ENCODE data around the gene FAM50A. TPM values are rescaled to one million over a fixed set of nuclear protein-coding genes. Genes with fewer than 3 reads are reported as not detected.

The FAM50A gene
- total RNA-seq, 1 experiment from 2014 or later: 53.8 TPM

GRCh38 chrX:154409222-154409871 lies 34.6 kb upstream of the FAM50A start, which contains the start of gene DNASE1L1:
Gene DNASE1L1 (minus strand): TSS chrX:154409254. CDS start chrX:154405568, 3,686 bp downstream.
- Histone ChIP-seq H4K20me1 (ENCODE audit: low read length) (no peaks in the 10 kb centered on the region), H2AFZ (ENCODE audit: low read length) (peak within 1 kb of the TSS; percentile 79), H3K9me2 (replicated peaks; ENCODE audit: low read length) (no peaks in the 10 kb centered on the region), H3K4me3 (ENCODE audit: low read length) (peak within 1 kb of the TSS; percentile 75), H3K27ac (ENCODE audit: low read length) (peak within 1 kb of the TSS; percentile 78), H3K9me3 (ENCODE audit: low read length) (no peaks in the 10 kb centered on the region), H3F3A (ENCODE audit: low read length, unreplicated experiment) (no peaks in the 10 kb centered on the region), H3K4me2 (ENCODE audit: low read length) (peak within 1 kb of the TSS; percentile 96), H3K4me1 (ENCODE audit: insufficient read depth, low read length) (peaks cover 26% of the 10 kb centered on the region), H3K9ac (ENCODE audit: low read length) (peak within 1 kb of the TSS; percentile 79), H3K79me2 (ENCODE audit: low read length) (peaks cover 24% of the 10 kb centered on the region), H3K36me3 (ENCODE audit: low read depth, low read length) (no peaks in the 10 kb centered on the region), H3K27me3 (ENCODE audit: low read length) (no peaks in the 10 kb centered on the region)
- ChIA-PET CTCF (interaction anchor here (0.6 to 0.7 kb wide), 2 partner anchors 9 to 34 kb away, joined by 3 to 5 read pairs; no protein-coding TSS in a partner anchor), POLR2A (ENCODE audit: unreplicated experiment) (interaction anchor here (0.6 to 0.7 kb wide), 3 partner anchors 80 to 132 kb away, joined by 4 to 5 read pairs (median 5); no protein-coding TSS in a partner anchor)
- no TSS peak for BruUV-seq (replicated peaks)
- TF ChIP-seq EZH2 (IDR thresholded peaks at IDR 0.05; ENCODE audit: low read length, unreplicated experiment) (no peak), CTCF (conservative IDR thresholded peaks at IDR 0.05; ENCODE audit: low read depth, low read length) (no peak), EZH2phosphoT487 (IDR thresholded peaks at IDR 0.05; ENCODE audit: borderline replicate concordance, low read length) (no peak)
- intact Hi-C loops (cut with micrococcal nuclease): no loop called here
- ATAC-seq (peak; percentile 83), DNase-seq (peak; percentile 91)

- peak overlapping the region; percentile 94 for H3K4me2 ChIP-seq (ENCODE audit: low read length)
- TF ChIP-seq EZH2 (IDR thresholded peaks at IDR 0.05; ENCODE audit: low read length, unreplicated experiment) (no peak), CTCF (conservative IDR thresholded peaks at IDR 0.05; ENCODE audit: low read depth, low read length) (no peak), EZH2phosphoT487 (IDR thresholded peaks at IDR 0.05; ENCODE audit: borderline replicate concordance, low read length) (no peak)
- ATAC-seq (peak; percentile 54), DNase-seq (peak; percentile 58)
- intact Hi-C loops (cut with micrococcal nuclease): no loop called here
- H2AFZ ChIP-seq (ENCODE audit: low read length): peak overlapping the region; percentile 89
- no peaks in the 10 kb centered on the region for H3F3A ChIP-seq (ENCODE audit: low read length, unreplicated experiment)
- no peaks in the 10 kb centered on the region for H3K36me3 ChIP-seq (ENCODE audit: low read depth, low read length)
- H3K27ac ChIP-seq (ENCODE audit: low read length): peak overlapping the region; percentile 45
- ChIA-PET POLR2A (ENCODE audit: unreplicated experiment) (interaction anchor here (0.6 to 1.0 kb wide), 2 partner anchors 13 to 38 kb away, joined by 3 to 18 read pairs; no protein-coding TSS in a partner anchor), CTCF (interaction anchor here (0.5 to 1.0 kb wide), 2 partner anchors 39 to 129 kb away, joined by 3 to 4 read pairs; no protein-coding TSS in a partner anchor)
- H4K20me1 ChIP-seq (ENCODE audit: low read length): no peaks in the 10 kb centered on the region
- H3K9me3 ChIP-seq (ENCODE audit: low read length): no peaks in the 10 kb centered on the region
- H3K9ac ChIP-seq (ENCODE audit: low read length): peak overlapping the region; percentile 87
- peaks cover 24% of the 10 kb centered on the region for H3K79me2 ChIP-seq (ENCODE audit: low read length)
- peaks cover 26% of the 10 kb centered on the region for H3K4me1 ChIP-seq (ENCODE audit: insufficient read depth, low read length)
- no peaks in the 10 kb centered on the region for H3K27me3 ChIP-seq (ENCODE audit: low read length)
- no TSS peak for BruUV-seq (replicated peaks)
- peak overlapping the region; percentile 89 for H3K4me3 ChIP-seq (ENCODE audit: low read length)
- H3K9me2 ChIP-seq (replicated peaks; ENCODE audit: low read length): no peaks in the 10 kb centered on the region
These were observed 32.0 kb upstream of the FAM50A start for GRCh38 chrX:154411981-154412340.

- H3K36me3 ChIP-seq (ENCODE audit: low read depth, low read length): no peaks in the 10 kb centered on the region
- peaks cover 26% of the 10 kb centered on the region for H3K4me1 ChIP-seq (ENCODE audit: insufficient read depth, low read length)
- ATAC-seq: peak; percentile 20
- POLR2A ChIA-PET (ENCODE audit: unreplicated experiment): interaction anchor here (0.6 to 1.0 kb wide), 2 partner anchors 39 to 283 kb away, joined by 3 to 4 read pairs; no protein-coding TSS in a partner anchor
- H3K9ac ChIP-seq (ENCODE audit: low read length): peak overlapping the region; percentile 87
- H3K79me2 ChIP-seq (ENCODE audit: low read length): peaks cover 24% of the 10 kb centered on the region
- no peaks in the 10 kb centered on the region for H3K27me3 ChIP-seq (ENCODE audit: low read length)
- H3F3A ChIP-seq (ENCODE audit: low read length, unreplicated experiment): no peaks in the 10 kb centered on the region
- peak overlapping the region; percentile 45 for H3K27ac ChIP-seq (ENCODE audit: low read length)
- intact Hi-C loops (cut with micrococcal nuclease): no loop called here
- peak overlapping the region; percentile 89 for H3K4me3 ChIP-seq (ENCODE audit: low read length)
- CTCF ChIA-PET: interaction anchor here (1.0 kb wide), 1 partner anchor 39 kb away, joined by 3 read pairs; no protein-coding TSS in a partner anchor
- TF ChIP-seq EZH2 (IDR thresholded peaks at IDR 0.05; ENCODE audit: low read length, unreplicated experiment) (no peak), CTCF (conservative IDR thresholded peaks at IDR 0.05; ENCODE audit: low read depth, low read length) (no peak), EZH2phosphoT487 (IDR thresholded peaks at IDR 0.05; ENCODE audit: borderline replicate concordance, low read length) (no peak)
- peak overlapping the region; percentile 89 for H2AFZ ChIP-seq (ENCODE audit: low read length)
- H4K20me1 ChIP-seq (ENCODE audit: low read length): no peaks in the 10 kb centered on the region
- no peaks in the 10 kb centered on the region for H3K9me2 ChIP-seq (replicated peaks; ENCODE audit: low read length)
- H3K9me3 ChIP-seq (ENCODE audit: low read length): no peaks in the 10 kb centered on the region
- peak overlapping the region; percentile 94 for H3K4me2 ChIP-seq (ENCODE audit: low read length)
- no TSS peak for BruUV-seq (replicated peaks)
- peak; percentile 39 for DNase-seq
These were observed 31.5 kb upstream of the FAM50A start for GRCh38 chrX:154412468-154412867.

Measured in PC-3 (cell line).